Suprapubic skin (tissue), 4 donors: Measurements from ENCODE around the gene MRPL51.

Source experiments
- EP300 ChIP-seq: sonication (generic); formaldehyde crosslinking; IDR thresholded peaks from one replicate; pipeline ENCODE4 v1.6.1; 2017; ENCODE audit warnings: antibody characterized with exemption
- POLR2A ChIP-seq, 2 donors: fragments of 450-650 bp; IDR thresholded peaks; one replicate each; pipeline ENCODE4 v1.6.1; 2017; ENCODE audit warnings: antibody characterized with exemption in 2 of 2, mild to moderate bottlenecking in 2 of 2, moderate library complexity in 2 of 2
- POLR2AphosphoS5 ChIP-seq, 3 donors: sonication (generic); formaldehyde crosslinking; IDR thresholded peaks; one replicate each; pipeline ENCODE4 v1.6.1; 2017; ENCODE audit warnings: antibody characterized with exemption in 3 of 3
- TF ChIP-seq, protein P1 (sequence below), 2 donors: fragments of 200-600 bp in 1 of 2; fragments of 450-650 bp in 1 of 2; sonication (generic) in 1 of 2; IDR thresholded peaks; one replicate each; pipeline ENCODE4 v1.5.1; 2016 to 2019; ENCODE audit warnings: antibody characterized with exemption in 2 of 2, mild to moderate bottlenecking in 1 of 2, moderate library complexity in 1 of 2

DNA sequence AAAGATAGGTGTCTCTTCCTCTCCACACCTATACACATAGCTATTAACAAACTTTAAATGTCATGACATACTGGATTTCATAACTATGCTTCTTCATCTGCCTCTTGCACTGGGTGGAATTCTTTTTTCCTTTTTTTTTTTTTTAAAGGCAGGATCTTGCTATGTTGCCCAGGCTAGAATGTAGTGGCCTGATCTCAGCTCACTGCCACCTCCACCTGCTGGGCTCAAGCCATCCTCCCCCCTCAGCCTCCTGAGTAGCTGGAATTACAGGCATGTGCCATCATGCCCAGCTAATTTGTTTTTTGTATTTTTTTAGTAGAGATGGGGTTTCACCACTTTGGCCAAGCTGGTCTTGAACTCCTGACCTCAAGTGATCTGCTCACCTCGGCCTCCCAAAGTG, 4.8 kb downstream of the MRPL51 start:
- TF ChIP-seq POLR2AphosphoS5 (IDR thresholded peaks at IDR 0.05) (no peak), EP300 (no peak), POLR2A (IDR thresholded peaks at IDR 0.05) (no peak)
- TF ChIP-seq, protein P1, sequence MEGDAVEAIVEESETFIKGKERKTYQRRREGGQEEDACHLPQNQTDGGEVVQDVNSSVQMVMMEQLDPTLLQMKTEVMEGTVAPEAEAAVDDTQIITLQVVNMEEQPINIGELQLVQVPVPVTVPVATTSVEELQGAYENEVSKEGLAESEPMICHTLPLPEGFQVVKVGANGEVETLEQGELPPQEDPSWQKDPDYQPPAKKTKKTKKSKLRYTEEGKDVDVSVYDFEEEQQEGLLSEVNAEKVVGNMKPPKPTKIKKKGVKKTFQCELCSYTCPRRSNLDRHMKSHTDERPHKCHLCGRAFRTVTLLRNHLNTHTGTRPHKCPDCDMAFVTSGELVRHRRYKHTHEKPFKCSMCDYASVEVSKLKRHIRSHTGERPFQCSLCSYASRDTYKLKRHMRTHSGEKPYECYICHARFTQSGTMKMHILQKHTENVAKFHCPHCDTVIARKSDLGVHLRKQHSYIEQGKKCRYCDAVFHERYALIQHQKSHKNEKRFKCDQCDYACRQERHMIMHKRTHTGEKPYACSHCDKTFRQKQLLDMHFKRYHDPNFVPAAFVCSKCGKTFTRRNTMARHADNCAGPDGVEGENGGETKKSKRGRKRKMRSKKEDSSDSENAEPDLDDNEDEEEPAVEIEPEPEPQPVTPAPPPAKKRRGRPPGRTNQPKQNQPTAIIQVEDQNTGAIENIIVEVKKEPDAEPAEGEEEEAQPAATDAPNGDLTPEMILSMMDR (IDR thresholded peaks at IDR 0.05): no peak
